Caco-2 (cell line): Measurements from ENCODE around the gene NETO2. TPM values are rescaled to one million over a fixed set of nuclear protein-coding genes. Genes with fewer than 3 reads are reported as not detected.

Experiments used
- BruUV-seq: library from RNA; stranded (reverse); fragments of 400-500 nt; replicated peaks from 2 replicates; lab custom pipeline; 2021; lab: Mats Ljungman, UMichigan
- CTCF ChIA-PET: fragments of 300-600 bp; sonication (Branson Sonifier 250); formaldehyde crosslinking; loops from one replicate; lab custom pipeline; 2022; ENCODE audit warnings: antibody characterized with exemption; lab: Charles Lee
- POLR2A ChIA-PET: fragments of 300-600 bp; sonication (Branson Sonifier 250); formaldehyde crosslinking; loops from one replicate; lab custom pipeline; 2022; ENCODE audit warnings: antibody characterized with exemption; lab: Charles Lee
- DNase-seq, 2 experiments: peaks; one replicate each; pipeline versions ENCODE4 v3.0.0 to v3.0.0-alpha.2; 2020 to 2022
- H3K27me3 ChIP-seq: replicated peaks from 2 replicates; pipeline ENCODE4 v1.6.0; 2011; ENCODE audit warnings: low read length; ENCODE audit not compliant: control insufficient read depth, insufficient read depth
- H3K36me3 ChIP-seq: 2 replicates; pipeline ENCODE4 v1.5.1; 2011; ENCODE audit warnings: low read length; ENCODE audit not compliant: control insufficient read depth, insufficient read depth
- H3K4me1 ChIP-seq: fragments of 250-450 bp; sonication (Bioruptor Pico); 2 replicates; pipeline ENCODE4 v1.5.1; 2020; ENCODE audit warnings: mild to moderate bottlenecking
- H3K4me3 ChIP-seq: 2 replicates; pipeline ENCODE4 v1.5.1; 2011; ENCODE audit warnings: low read depth, mild to moderate bottlenecking, control low read depth, low read length
- H3K9me3 ChIP-seq: fragments of 250-450 bp; sonication (Bioruptor Pico); 2 replicates; pipeline ENCODE4 v1.5.1; 2020; ENCODE audit warnings: mild to moderate bottlenecking, moderate library complexity
- H3K27ac Mint-ChIP-seq: one replicate; pipeline ENCODE4 v1.8.0; 2022; ENCODE audit warnings: mixed read lengths; ENCODE audit not compliant: unreplicated experiment
- H3K27me3 Mint-ChIP-seq: one replicate; pipeline ENCODE4 v1.8.0; 2022; ENCODE audit warnings: mixed read lengths; ENCODE audit not compliant: insufficient read depth, unreplicated experiment
- H3K36me3 Mint-ChIP-seq: one replicate; pipeline ENCODE4 v1.8.0; 2022; ENCODE audit warnings: mild to moderate bottlenecking, mixed read lengths; ENCODE audit not compliant: insufficient read depth, unreplicated experiment
- H3K4me1 Mint-ChIP-seq: one replicate; pipeline ENCODE4 v1.8.0; 2022; ENCODE audit warnings: low read depth, mixed read lengths; ENCODE audit not compliant: unreplicated experiment
- H3K4me3 Mint-ChIP-seq: one replicate; pipeline ENCODE4 v1.8.0; 2022; ENCODE audit warnings: mild to moderate bottlenecking, moderate library complexity, mixed read lengths; ENCODE audit not compliant: unreplicated experiment
- H3K9me3 Mint-ChIP-seq: one replicate; pipeline ENCODE4 v1.8.0; 2022; ENCODE audit warnings: mixed read lengths; ENCODE audit not compliant: unreplicated experiment
- CTCF ChIP-seq, 2 experiments: fragments of 200-600 bp in 1 of 2; IDR thresholded peaks; 1 replicate in 1 of 2; 2 replicates in 1 of 2; pipeline versions ENCODE4 v1.5.1 to v1.8.0; 2011 to 2022; ENCODE audit warnings: antibody characterized with exemption in 1 of 2, control low read depth in 1 of 2, inconsistent platforms in 1 of 2, low read depth in 1 of 2, low read length in 1 of 2, mild to moderate bottlenecking in 1 of 2, moderate library complexity in 1 of 2; ENCODE audit not compliant: insufficient read depth in 1 of 2, severe bottlenecking in 1 of 2, unreplicated experiment in 1 of 2
- intact Hi-C: fragments of 100-400 bp; cut with micrococcal nuclease; formaldehyde crosslinking; loops from one replicate; pipeline ENCODE4 v1.10.0; 2022; ENCODE audit not compliant: unreplicated experiment
- total RNA-seq: library from RNA; stranded (reverse); gene quantifications from 2 replicates; pipeline ENCODE4 v1.2.3, GENCODE V29; 2022

Gene NETO2
- total RNA-seq, 1 experiment from 2014 or later: 41.2 TPM

- BruUV-seq: no TSS peak
- H3K36me3 ChIP-seq: no peaks in the 10 kb centered on the region
- no peaks in the 10 kb centered on the region for H3K4me1 ChIP-seq
- no peaks in the 10 kb centered on the region for H3K27me3 ChIP-seq
- intact Hi-C loops: no loop called here
- TF ChIP-seq CTCF (IDR thresholded peaks at IDR 0.05; ENCODE audit: insufficient read depth in 1 of 2, low read depth in 1 of 2, low read length in 1 of 2, severe bottlenecking in 1 of 2, unreplicated experiment in 1 of 2): no peak
- H3K36me3 Mint-ChIP-seq: peaks cover 15% of the 10 kb centered on the region
- H3K4me3 ChIP-seq: no peak overlapping the region
- H3K4me1 Mint-ChIP-seq: no peaks in the 10 kb centered on the region
- POLR2A ChIA-PET: no interaction called here
- no peak overlapping the region for H3K27ac Mint-ChIP-seq
- CTCF ChIA-PET: no interaction called here
- DNase-seq: no peak
- H3K4me3 Mint-ChIP-seq: no peak overlapping the region
- no peaks in the 10 kb centered on the region for H3K27me3 Mint-ChIP-seq
- no peaks in the 10 kb centered on the region for H3K9me3 ChIP-seq
- H3K9me3 Mint-ChIP-seq: no peaks in the 10 kb centered on the region
Measured at GRCh38 chr16:47081115-47081514, 62.6 kb downstream of the NETO2 start.

GRCh38 chr16:47079860-47080259 lies 63.9 kb downstream of the NETO2 start:
- TF ChIP-seq CTCF (IDR thresholded peaks at IDR 0.05; ENCODE audit: insufficient read depth in 1 of 2, low read depth in 1 of 2, low read length in 1 of 2, severe bottlenecking in 1 of 2, unreplicated experiment in 1 of 2): no peak

GRCh38 chr16:47073223-47074155 lies 70.3 kb downstream of the NETO2 start:
- no peaks in the 10 kb centered on the region for H3K36me3 ChIP-seq
- peaks cover 10% of the 10 kb centered on the region for H3K9me3 Mint-ChIP-seq
- no peak for TF ChIP-seq CTCF (IDR thresholded peaks at IDR 0.05; ENCODE audit: insufficient read depth in 1 of 2, low read depth in 1 of 2, low read length in 1 of 2, severe bottlenecking in 1 of 2, unreplicated experiment in 1 of 2)
- BruUV-seq: no TSS peak
- POLR2A ChIA-PET: no interaction called here
- peaks cover 6% of the 10 kb centered on the region for H3K27me3 Mint-ChIP-seq
- no peaks in the 10 kb centered on the region for H3K4me1 Mint-ChIP-seq
- CTCF ChIA-PET: no interaction called here
- no peak overlapping the region for H3K4me3 Mint-ChIP-seq
- H3K4me1 ChIP-seq: no peaks in the 10 kb centered on the region
- intact Hi-C loops: no loop called here
- peaks cover 5% of the 10 kb centered on the region for H3K36me3 Mint-ChIP-seq
- peaks cover 5% of the 10 kb centered on the region for H3K9me3 ChIP-seq
- H3K27me3 ChIP-seq: no peaks in the 10 kb centered on the region
- no peak for DNase-seq
- no peak overlapping the region for H3K4me3 ChIP-seq
- no peak overlapping the region for H3K27ac Mint-ChIP-seq

More at GRCh38 chr16:47079860-47080259, 63.9 kb downstream of the NETO2 start:
- Histone ChIP-seq H3K36me3 (no peaks in the 10 kb centered on the region), H3K27me3 (no peaks in the 10 kb centered on the region), H3K4me1 (no peaks in the 10 kb centered on the region), H3K9me3 (no peaks in the 10 kb centered on the region), H3K4me3 (no peak overlapping the region)
- POLR2A ChIA-PET: no interaction called here
- intact Hi-C loops: no loop called here
- Mint-ChIP-seq H3K9me3 (no peaks in the 10 kb centered on the region), H3K36me3 (peaks cover 12% of the 10 kb centered on the region), H3K27me3 (no peaks in the 10 kb centered on the region), H3K4me3 (no peak overlapping the region), H3K4me1 (no peaks in the 10 kb centered on the region), H3K27ac (no peak overlapping the region)
- DNase-seq: no peak
- CTCF ChIA-PET: no interaction called here
- no TSS peak for BruUV-seq
